ENCODE results near the gene PI3. TPM values are rescaled to one million over a fixed set of nuclear protein-coding genes. Genes with fewer than 3 reads are reported as not detected.

The PI3 gene
- total RNA-seq, 3 donors from 2014 or later = 0.88 to 5.9 TPM; not detected in 1

GRCh38 chr20:45218124-45218523, 43.4 kb downstream of the PI3 start:
- no peak for DNase-seq (ENCODE audit: low spot score in 2 of 2)
- Histone ChIP-seq H3K4me3 (no peak overlapping the region), H3K36me3 (no peaks in the 10 kb centered on the region), H3K27ac (no peak overlapping the region), H3K27me3 (peaks cover 0 to 3% of the 10 kb centered on the region in 2 donors), H3K4me1 (no peaks in the 10 kb centered on the region), H3K9me3 (no peaks in the 10 kb centered on the region)
- intact Hi-C loops (cut with DNase I; ENCODE audit: low total_unique reads) = no loop called here
- TF ChIP-seq POLR2AphosphoS5 (IDR thresholded peaks at IDR 0.05) (no peak), POLR2A (IDR thresholded peaks at IDR 0.05) (no peak), CTCF (IDR thresholded peaks at IDR 0.05) (no peak)

GRCh38 chr20:45218636-45219035, 43.9 kb downstream of the PI3 start:
- TF ChIP-seq POLR2AphosphoS5 (IDR thresholded peaks at IDR 0.05) (no peak), POLR2A (IDR thresholded peaks at IDR 0.05) (no peak), CTCF (IDR thresholded peaks at IDR 0.05) (no peak)
- H3K36me3 ChIP-seq = no peaks in the 10 kb centered on the region
- intact Hi-C loops (cut with DNase I; ENCODE audit: low total_unique reads) = no loop called here

GRCh38 chr20:45221076-45221475, 46.4 kb downstream of the PI3 start, which contains the start of gene SEMG2:
Gene SEMG2, plus strand, starts transcription at chr20:45221373. Its CDS starts 17 bp downstream, at chr20:45221390.
- H3K36me3 ChIP-seq = no peaks in the 10 kb centered on the region
- no peak for DNase-seq (ENCODE audit: low spot score in 2 of 2)
- no peaks in the 10 kb centered on the region for H3K4me1 ChIP-seq
- intact Hi-C loops (cut with DNase I; ENCODE audit: low total_unique reads) = no loop called here
- no peaks in the 10 kb centered on the region for H3K9me3 ChIP-seq
- TF ChIP-seq POLR2AphosphoS5 (IDR thresholded peaks at IDR 0.05) (no peak), CTCF (IDR thresholded peaks at IDR 0.05) (no peak), POLR2A (IDR thresholded peaks at IDR 0.05) (no peak)
- H3K4me3 ChIP-seq = no peak within 1 kb of the TSS
- peaks cover 0 to 3% of the 10 kb centered on the region in 2 donors for H3K27me3 ChIP-seq
- no peak within 1 kb of the TSS for H3K27ac ChIP-seq

More at GRCh38 chr20:45218636-45219035, 43.9 kb downstream of the PI3 start:
- H3K9me3 ChIP-seq = no peaks in the 10 kb centered on the region
- peaks cover 0 to 3% of the 10 kb centered on the region in 2 donors for H3K27me3 ChIP-seq
- no peak overlapping the region for H3K4me3 ChIP-seq
- DNase-seq (ENCODE audit: low spot score in 2 of 2) = no peak
- H3K27ac ChIP-seq = no peak overlapping the region
- no peaks in the 10 kb centered on the region for H3K4me1 ChIP-seq

GRCh38 chr20:45223136-45223535, 48.4 kb downstream of the PI3 start:
- TF ChIP-seq POLR2A (IDR thresholded peaks at IDR 0.05) (no peak), POLR2AphosphoS5 (IDR thresholded peaks at IDR 0.05) (no peak)
- Histone ChIP-seq H3K27ac (no peak overlapping the region), H3K36me3 (no peaks in the 10 kb centered on the region), H3K4me1 (no peaks in the 10 kb centered on the region), H3K27me3 (peaks cover 0 to 3% of the 10 kb centered on the region in 2 donors), H3K4me3 (no peak overlapping the region), H3K9me3 (no peaks in the 10 kb centered on the region)
- no peak for DNase-seq (ENCODE audit: low spot score in 2 of 2)
- intact Hi-C loops (cut with DNase I; ENCODE audit: low total_unique reads) = no loop called here

Other genes with a start within 250 kb of the PI3 start
- 10 to 100 TPM; 14.6 to 21.0 (median 20.3) TPM for gene TOMM34, start 214.5 kb upstream of the PI3 start, total RNA-seq
- gene STK4, start 208.4 kb upstream of the PI3 start, total RNA-seq = 10 to 100 TPM; 33.1 to 35.3 (median 34.7) TPM
- gene KCNS1, start 73.8 kb upstream of the PI3 start, total RNA-seq = under 1 TPM in 1 of 3 donors, not detected in 2; 0.44 TPM
- not detected for gene WFDC5, start 59.7 kb upstream of the PI3 start, total RNA-seq
- gene WFDC12, start 50.4 kb upstream of the PI3 start, total RNA-seq = not detected
- gene SEMG1, start 32.1 kb downstream of the PI3 start, total RNA-seq = 1 to 10 TPM in 1 of 3 donors, not detected in 2; 1.8 TPM
- gene SEMG2, start 46.5 kb downstream of the PI3 start, total RNA-seq = under 1 TPM in 1 of 3 donors, not detected in 2; 0.16 TPM
- 100 to 1,000 TPM in 2 of 3 donors, 10 to 100 TPM in 1; 30.6 to 310 (median 248) TPM for gene SLPI, start 79.7 kb downstream of the PI3 start, total RNA-seq
- not detected for gene RBPJL, start 131.9 kb downstream of the PI3 start, total RNA-seq
- gene MATN4, start 133.4 kb downstream of the PI3 start, total RNA-seq = 1 to 10 TPM in 1 of 3 donors, under 1 TPM in 1, not detected in 1; 0.33 to 1.6 TPM
- 100 to 1,000 TPM in 2 of 3 donors, 10 to 100 TPM in 1; 29.4 to 337 (median 121) TPM for gene SDC4, start 173.5 kb downstream of the PI3 start, total RNA-seq
- gene SYS1, start 188.3 kb downstream of the PI3 start, total RNA-seq = 10 to 100 TPM; 30.8 to 56.3 (median 47.3) TPM
- 1 to 10 TPM in 1 of 3 donors, not detected in 2; 1.3 TPM for gene TP53TG5, start 203.4 kb downstream of the PI3 start, total RNA-seq
- 10 to 100 TPM; 32.2 to 49.2 (median 44.5) TPM for gene DBNDD2, start 233.4 kb downstream of the PI3 start, total RNA-seq
- 100 to 1,000 TPM in 1 of 3 donors, 10 to 100 TPM in 2; 74.1 to 103 (median 76.7) TPM for gene PIGT, start 241.2 kb downstream of the PI3 start, total RNA-seq

Measured in breast epithelium (tissue), 4 donors.